NCI-H524 treated with DMSO at 0.1 percent for 48 hours (cell line): ENCODE data around the gene CD79B.
"Not testable (repeated sequence)": the region's sequence is repeated elsewhere in the genome, so short reads cannot be mapped to it uniquely, and the experiment has no call there.

ENCODE experiments used
- DNase-seq: peaks from one replicate; lab custom pipeline; 2025; lab: John Stamatoyannopoulos, UW

The CD79B gene

GRCh38 chr17:63930951-63931575, 1.1 kb downstream of the CD79B start:
- DNase-seq, result no peak

GRCh38 chr17:63929860-63930766, 2.0 kb downstream of the CD79B start:
- DNase-seq, result no peak

GRCh38 chr17:63928966-63929695, 3.0 kb downstream of the CD79B start:
- no peak for DNase-seq

- DNase-seq, result no peak
Observed at GRCh38 chr17:63928172-63928666, 3.9 kb downstream of the CD79B start.

- DNase-seq, result no peak
Observed at GRCh38 chr17:63927464-63928171, 4.5 kb downstream of the CD79B start.

- no peak for DNase-seq
Observed at GRCh38 chr17:63926164-63926563, 6.0 kb downstream of the CD79B start.

- DNase-seq, result no peak
Observed at GRCh38 chr17:63925615-63926014, 6.5 kb downstream of the CD79B start.

- DNase-seq, result not testable (repeated sequence)
Observed at GRCh38 chr17:63922402-63922801, 9.7 kb downstream of the CD79B start.

GRCh38 chr17:63920779-63921178, 11.4 kb downstream of the CD79B start:
- not testable (repeated sequence) for DNase-seq

GRCh38 chr17:63920050-63920449, 12.1 kb downstream of the CD79B start:
- DNase-seq, result not testable (repeated sequence)

- no peak for DNase-seq
Observed at GRCh38 chr17:63919311-63919723, 12.8 kb downstream of the CD79B start.

GRCh38 chr17:63918789-63919305, 13.3 kb downstream of the CD79B start, which contains the start of gene GH1:
Gene GH1 (minus strand): TSS chr17:63918839. CDS start chr17:63918776, 63 bp downstream.
- DNase-seq, result not testable (repeated sequence)

GRCh38 chr17:63918305-63918704, 13.8 kb downstream of the CD79B start:
- DNase-seq, result no peak

GRCh38 chr17:63917646-63918045, 14.5 kb downstream of the CD79B start:
- no peak for DNase-seq

GRCh38 chr17:63917206-63917605, 14.9 kb downstream of the CD79B start:
- DNase-seq, result not testable (repeated sequence)

- DNase-seq, result no peak
Observed at GRCh38 chr17:63916566-63917185, 15.5 kb downstream of the CD79B start.

GRCh38 chr17:63915753-63916152, 16.4 kb downstream of the CD79B start:
- not testable (repeated sequence) for DNase-seq

- no peak for DNase-seq
Observed at GRCh38 chr17:63914471-63914870, 17.7 kb downstream of the CD79B start.

- DNase-seq, result no peak
Observed at GRCh38 chr17:63911657-63912100, 20.5 kb downstream of the CD79B start.

- DNase-seq, result no peak
Observed at GRCh38 chr17:63911041-63911635, 21.0 kb downstream of the CD79B start, which contains the start of gene CSHL1. Gene CSHL1 (minus strand): TSS chr17:63911258. CDS start chr17:63911196, 62 bp downstream.
